ENCODE measurements around the gene H1-8. TPM values are rescaled to one million over a fixed set of nuclear protein-coding genes. Genes with fewer than 3 reads are reported as not detected.

The H1-8 gene
- total RNA-seq, 4 donors from 2014 or later = not detected

GRCh38 chr3:129500334-129500658 lies 42.7 kb upstream of the H1-8 start:
- peaks cover 41 to 48% of the 10 kb centered on the region in 2 donors for H3K4me1 ChIP-seq

GRCh38 chr3:129501630-129502029 lies 41.3 kb upstream of the H1-8 start:
- TF ChIP-seq CTCF (IDR thresholded peaks at IDR 0.05 in 4 of 5, conservative IDR thresholded peaks at IDR 0.05 in 1 of 5) (no peak), POLR2A (IDR thresholded peaks at IDR 0.05) (no peak)
- in situ Hi-C loops (cut with MboI; ENCODE audit: low sequenced_read_pairs in 4 of 4) (no loop called here), intact Hi-C loops (cut with DNase I; ENCODE audit: low total_unique reads) (loop anchor here (5.0 kb wide), 1 partner anchor 96 kb away; no protein-coding TSS in a partner anchor)
- no peaks in the 10 kb centered on the region for H3K36me3 ChIP-seq
- no peak overlapping the region for H3K4me3 ChIP-seq
- peaks cover 53 to 62% of the 10 kb centered on the region in 2 donors for H3K4me1 ChIP-seq
- peak overlapping the region in 1 of 4 donors; percentile 7 for H3K27ac ChIP-seq
- DNase-seq (no peak), ATAC-seq (no peak)
- H3K9me3 ChIP-seq = no peaks in the 10 kb centered on the region
- H3K27me3 ChIP-seq = no peaks in the 10 kb centered on the region

More at GRCh38 chr3:129500334-129500658, 42.7 kb upstream of the H1-8 start:
- Histone ChIP-seq H3K27ac (peak overlapping the region; percentile 7 to 61 (median 52)), H3K36me3 (no peaks in the 10 kb centered on the region), H3K9me3 (no peaks in the 10 kb centered on the region), H3K27me3 (no peaks in the 10 kb centered on the region), H3K4me3 (no peak overlapping the region)
- intact Hi-C loops (cut with DNase I; ENCODE audit: low total_unique reads) = loop anchor here (5.0 kb wide), 1 partner anchor 97 kb away; no protein-coding TSS in a partner anchor
- in situ Hi-C loops (cut with MboI; ENCODE audit: low sequenced_read_pairs in 4 of 4) = no loop called here
- no peak for ATAC-seq
- no peak for DNase-seq
- TF ChIP-seq POLR2A (IDR thresholded peaks at IDR 0.05) (no peak), CTCF (IDR thresholded peaks at IDR 0.05 in 4 of 5, conservative IDR thresholded peaks at IDR 0.05 in 1 of 5) (no peak)

- H3K4me3 ChIP-seq = no peak overlapping the region
- intact Hi-C loops (cut with DNase I; ENCODE audit: low total_unique reads) = loop anchor here (5.0 kb wide), 1 partner anchor 94 kb away; no protein-coding TSS in a partner anchor
- H3K27ac ChIP-seq = peak overlapping the region in 3 of 4 donors; percentile 71 to 82 (median 74)
- H3K27me3 ChIP-seq = no peaks in the 10 kb centered on the region
- ATAC-seq (peak; percentile 18 to 44), DNase-seq (peak; percentile 38 to 41)
- no peaks in the 10 kb centered on the region for H3K36me3 ChIP-seq
- no peaks in the 10 kb centered on the region for H3K9me3 ChIP-seq
- TF ChIP-seq POLR2A (IDR thresholded peaks at IDR 0.05) (no peak), CTCF (IDR thresholded peaks at IDR 0.05 in 4 of 5, conservative IDR thresholded peaks at IDR 0.05 in 1 of 5) (no peak)
- in situ Hi-C loops (cut with MboI; ENCODE audit: low sequenced_read_pairs in 4 of 4) = no loop called here
- peaks cover 64 to 70% of the 10 kb centered on the region in 2 donors for H3K4me1 ChIP-seq
Observed at GRCh38 chr3:129502641-129503408, 40.1 kb upstream of the H1-8 start.

- H3K27me3 ChIP-seq = no peaks in the 10 kb centered on the region
- H3K36me3 ChIP-seq = no peaks in the 10 kb centered on the region
- intact Hi-C loops (cut with DNase I; ENCODE audit: low total_unique reads) (loop anchor here (5.0 kb wide), 1 partner anchor 94 kb away; no protein-coding TSS in a partner anchor), in situ Hi-C loops (cut with MboI; ENCODE audit: low sequenced_read_pairs in 4 of 4) (no loop called here)
- H3K9me3 ChIP-seq = no peaks in the 10 kb centered on the region
- TF ChIP-seq CTCF (IDR thresholded peaks at IDR 0.05 in 4 of 5, conservative IDR thresholded peaks at IDR 0.05 in 1 of 5) (no peak), POLR2A (IDR thresholded peaks at IDR 0.05) (no peak)
- peak in 1 of 2 donors; percentile 5 for ATAC-seq
- peak overlapping the region; percentile 7 to 82 (median 72) for H3K27ac ChIP-seq
- H3K4me3 ChIP-seq = no peak overlapping the region
- peaks cover 64 to 75% of the 10 kb centered on the region in 2 donors for H3K4me1 ChIP-seq
- no peak for DNase-seq
Observed at GRCh38 chr3:129503471-129504291, 39.3 kb upstream of the H1-8 start.

All from gastrocnemius medialis (tissue), 4 donors.